Measurements from ENCODE around the gene GLP2R.

Gene GLP2R

GRCh38 chr17:9824797-9825338, 856 bp upstream of the GLP2R start:
- TF ChIP-seq CTCF (IDR thresholded peaks at IDR 0.05; ENCODE audit: low read depth, low read length), result no peak
- DNase-seq, result no peak
- Histone ChIP-seq H3K27me3 (no peaks in the 10 kb centered on the region), H3K4me1 (no peaks in the 10 kb centered on the region), H3K36me3 (no peaks in the 10 kb centered on the region), H3K4me3 (ENCODE audit: low read depth, low read length) (no peak overlapping the region), H3K9me3 (no peaks in the 10 kb centered on the region)

- H3K4me3 ChIP-seq (ENCODE audit: low read depth, low read length), result no peak overlapping the region
- no peaks in the 10 kb centered on the region for H3K4me1 ChIP-seq
- H3K9me3 ChIP-seq, result no peaks in the 10 kb centered on the region
- no peak for TF ChIP-seq CTCF (IDR thresholded peaks at IDR 0.05; ENCODE audit: low read depth, low read length)
- H3K36me3 ChIP-seq, result no peaks in the 10 kb centered on the region
- no peak for DNase-seq
- H3K27me3 ChIP-seq, result no peaks in the 10 kb centered on the region
Measured at GRCh38 chr17:9828296-9829295, 2.9 kb downstream of the GLP2R start.

- Histone ChIP-seq H3K36me3 (no peaks in the 10 kb centered on the region), H3K4me3 (ENCODE audit: low read depth, low read length) (no peak overlapping the region), H3K4me1 (no peaks in the 10 kb centered on the region), H3K9me3 (no peaks in the 10 kb centered on the region), H3K27me3 (no peaks in the 10 kb centered on the region)
- TF ChIP-seq CTCF (IDR thresholded peaks at IDR 0.05; ENCODE audit: low read depth, low read length), result no peak
- no peak for DNase-seq
Measured at GRCh38 chr17:9829343-9829742, 3.6 kb downstream of the GLP2R start.

GRCh38 chr17:9830711-9831110, 5.0 kb downstream of the GLP2R start:
- DNase-seq, result no peak
- no peaks in the 10 kb centered on the region for H3K36me3 ChIP-seq
- H3K27me3 ChIP-seq, result no peaks in the 10 kb centered on the region
- no peaks in the 10 kb centered on the region for H3K9me3 ChIP-seq
- no peak for TF ChIP-seq CTCF (IDR thresholded peaks at IDR 0.05; ENCODE audit: low read depth, low read length)
- no peaks in the 10 kb centered on the region for H3K4me1 ChIP-seq
- no peak overlapping the region for H3K4me3 ChIP-seq (ENCODE audit: low read depth, low read length)

- H3K36me3 ChIP-seq, result no peaks in the 10 kb centered on the region
- H3K4me1 ChIP-seq, result no peaks in the 10 kb centered on the region
- no peak for DNase-seq
- TF ChIP-seq CTCF (IDR thresholded peaks at IDR 0.05; ENCODE audit: low read depth, low read length), result no peak
- no peaks in the 10 kb centered on the region for H3K9me3 ChIP-seq
- no peaks in the 10 kb centered on the region for H3K27me3 ChIP-seq
- no peak overlapping the region for H3K4me3 ChIP-seq (ENCODE audit: low read depth, low read length)
Measured at GRCh38 chr17:9833922-9834321, 8.2 kb downstream of the GLP2R start.

Measured in BE2C (cell line).